ENCODE data around the gene SLITRK3.

Gene SLITRK3

GRCh38 chr3:165212580-165212979 lies 16.4 kb upstream of the SLITRK3 start:
- Histone ChIP-seq H3K4me1 (no peaks in the 10 kb centered on the region), H3K9me3 (no peaks in the 10 kb centered on the region)
- TF ChIP-seq, protein P1, sequence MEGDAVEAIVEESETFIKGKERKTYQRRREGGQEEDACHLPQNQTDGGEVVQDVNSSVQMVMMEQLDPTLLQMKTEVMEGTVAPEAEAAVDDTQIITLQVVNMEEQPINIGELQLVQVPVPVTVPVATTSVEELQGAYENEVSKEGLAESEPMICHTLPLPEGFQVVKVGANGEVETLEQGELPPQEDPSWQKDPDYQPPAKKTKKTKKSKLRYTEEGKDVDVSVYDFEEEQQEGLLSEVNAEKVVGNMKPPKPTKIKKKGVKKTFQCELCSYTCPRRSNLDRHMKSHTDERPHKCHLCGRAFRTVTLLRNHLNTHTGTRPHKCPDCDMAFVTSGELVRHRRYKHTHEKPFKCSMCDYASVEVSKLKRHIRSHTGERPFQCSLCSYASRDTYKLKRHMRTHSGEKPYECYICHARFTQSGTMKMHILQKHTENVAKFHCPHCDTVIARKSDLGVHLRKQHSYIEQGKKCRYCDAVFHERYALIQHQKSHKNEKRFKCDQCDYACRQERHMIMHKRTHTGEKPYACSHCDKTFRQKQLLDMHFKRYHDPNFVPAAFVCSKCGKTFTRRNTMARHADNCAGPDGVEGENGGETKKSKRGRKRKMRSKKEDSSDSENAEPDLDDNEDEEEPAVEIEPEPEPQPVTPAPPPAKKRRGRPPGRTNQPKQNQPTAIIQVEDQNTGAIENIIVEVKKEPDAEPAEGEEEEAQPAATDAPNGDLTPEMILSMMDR (IDR thresholded peaks at IDR 0.05; ENCODE audit: low read depth, low read length), result no peak

GRCh38 chr3:165211721-165212120 lies 15.5 kb upstream of the SLITRK3 start:
- H3K4me1 ChIP-seq, result no peaks in the 10 kb centered on the region
- H3K4me3 ChIP-seq (ENCODE audit: low read depth, low read length), result no peak overlapping the region
- no peak for DNase-seq
- H3K9me3 ChIP-seq, result no peaks in the 10 kb centered on the region
- TF ChIP-seq, protein P1 (IDR thresholded peaks at IDR 0.05; ENCODE audit: low read depth, low read length), result no peak
- H3K27me3 ChIP-seq, result no peaks in the 10 kb centered on the region; the same call in 1 of the 2 replicates
- H3K36me3 ChIP-seq, result no peaks in the 10 kb centered on the region

More at GRCh38 chr3:165212580-165212979, 16.4 kb upstream of the SLITRK3 start:
- H3K4me3 ChIP-seq (ENCODE audit: low read depth, low read length), result no peak overlapping the region
- no peak for DNase-seq
- H3K36me3 ChIP-seq, result no peaks in the 10 kb centered on the region
- no peaks in the 10 kb centered on the region for H3K27me3 ChIP-seq

GRCh38 chr3:165210727-165211126 lies 14.5 kb upstream of the SLITRK3 start:
- no peak for DNase-seq
- Histone ChIP-seq H3K9me3 (no peaks in the 10 kb centered on the region), H3K27me3 (no peaks in the 10 kb centered on the region; the same call in 1 of the 2 replicates), H3K36me3 (no peaks in the 10 kb centered on the region), H3K4me1 (no peaks in the 10 kb centered on the region), H3K4me3 (ENCODE audit: low read depth, low read length) (no peak overlapping the region)
- TF ChIP-seq, protein P1 (IDR thresholded peaks at IDR 0.05; ENCODE audit: low read depth, low read length), result no peak

- Histone ChIP-seq H3K4me1 (no peaks in the 10 kb centered on the region), H3K9me3 (no peaks in the 10 kb centered on the region), H3K36me3 (no peaks in the 10 kb centered on the region), H3K27me3 (no peaks in the 10 kb centered on the region; the same call in 1 of the 2 replicates), H3K4me3 (ENCODE audit: low read depth, low read length) (no peak overlapping the region)
- TF ChIP-seq, protein P1 (IDR thresholded peaks at IDR 0.05; ENCODE audit: low read depth, low read length), result peak; percentile 57
- DNase-seq, result no peak
Observed at GRCh38 chr3:165210132-165210531, 13.9 kb upstream of the SLITRK3 start.

GRCh38 chr3:165206454-165207266 lies 10.5 kb upstream of the SLITRK3 start:
- Histone ChIP-seq H3K4me3 (ENCODE audit: low read depth, low read length) (peak overlapping the region; percentile 44), H3K9me3 (no peaks in the 10 kb centered on the region), H3K36me3 (no peaks in the 10 kb centered on the region), H3K27me3 (peaks cover 4% of the 10 kb centered on the region), H3K4me1 (no peaks in the 10 kb centered on the region)
- TF ChIP-seq, protein P1 (IDR thresholded peaks at IDR 0.05; ENCODE audit: low read depth, low read length), result peak; percentile 98
- peak; percentile 84 for DNase-seq

DNA sequence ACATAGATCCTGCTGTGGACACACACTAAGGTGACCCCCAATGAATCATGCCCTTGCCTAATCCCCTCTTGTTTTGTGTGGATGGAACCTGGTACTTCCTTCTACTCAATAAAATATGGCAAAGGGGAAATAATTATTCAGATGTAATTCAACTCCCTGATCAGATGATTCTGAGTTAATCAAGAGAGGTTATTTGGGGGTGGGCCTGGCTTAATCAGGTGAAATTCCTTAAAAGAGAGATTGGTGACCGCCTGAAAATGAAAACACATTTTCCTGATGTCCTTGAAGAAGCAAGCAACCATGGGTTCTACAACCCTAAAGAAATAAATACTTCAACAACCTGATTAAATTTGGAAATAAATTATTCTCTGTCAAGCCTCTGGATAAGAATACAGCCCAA lies 8.3 kb upstream of the SLITRK3 start:
- no peak overlapping the region for H3K4me3 ChIP-seq (ENCODE audit: low read depth, low read length)
- TF ChIP-seq, protein P1 (IDR thresholded peaks at IDR 0.05; ENCODE audit: low read depth, low read length), result no peak
- peaks cover 9% of the 10 kb centered on the region for H3K27me3 ChIP-seq
- H3K4me1 ChIP-seq, result no peaks in the 10 kb centered on the region
- H3K36me3 ChIP-seq, result no peaks in the 10 kb centered on the region
- DNase-seq, result no peak
- no peaks in the 10 kb centered on the region for H3K9me3 ChIP-seq
